Hepatocyte (in vitro differentiated cells): Measurements from ENCODE around the gene GLIPR2.
"Not testable (repeated sequence)": the region's sequence is repeated elsewhere in the genome, so short reads cannot be mapped to it uniquely, and the experiment has no call there.

Experiments
- CTCF ChIP-seq: fragments of 200-600 bp; sonication (generic); IDR thresholded peaks from 2 replicates; pipeline ENCODE4 v1.5.1; 2016; ENCODE audit warnings: antibody characterized with exemption, mild to moderate bottlenecking; ENCODE audit not compliant: poor library complexity
- EZH2phosphoT487 ChIP-seq: fragments of 200-600 bp; sonication (generic); IDR thresholded peaks from one replicate; pipeline ENCODE4 v1.6.1; 2018; ENCODE audit warnings: antibody characterized with exemption, mild to moderate bottlenecking, low read depth, moderate library complexity; ENCODE audit not compliant: unreplicated experiment, severe bottlenecking

- TF ChIP-seq CTCF, EZH2phosphoT487: not testable (repeated sequence)
Observed at GRCh38 chr9:36176496-36176895, 40.0 kb downstream of the GLIPR2 start.
